NCI-H510A (cell line): ENCODE data around the gene EML5.
"Not testable (repeated sequence)": the region's sequence is repeated elsewhere in the genome, so short reads cannot be mapped to it uniquely, and the experiment has no call there.

Experiments used
- DNase-seq: peaks from one replicate; lab custom pipeline; 2025; lab: John Stamatoyannopoulos, UW

EML5 gene

DNA sequence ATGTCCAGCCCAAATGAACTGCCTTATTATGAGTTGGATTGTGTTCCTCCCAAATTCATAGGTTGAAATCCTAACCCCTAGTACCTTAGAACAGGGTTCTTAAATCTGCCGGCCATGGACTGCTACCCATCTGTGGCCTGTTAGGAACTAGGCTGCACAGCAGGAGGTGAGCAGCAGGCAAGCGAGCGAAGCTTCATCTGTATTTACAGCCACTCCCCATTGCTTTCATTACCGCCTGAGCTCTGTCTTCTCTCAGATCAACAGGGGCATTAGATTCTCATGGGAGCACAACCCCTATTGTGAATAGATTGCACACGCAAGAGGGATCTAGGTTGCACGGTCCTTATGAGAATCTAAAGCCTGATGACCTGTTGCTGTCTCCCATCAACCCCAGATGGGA is 9.8 kb upstream of the EML5 start:
- DNase-seq: no peak

DNA sequence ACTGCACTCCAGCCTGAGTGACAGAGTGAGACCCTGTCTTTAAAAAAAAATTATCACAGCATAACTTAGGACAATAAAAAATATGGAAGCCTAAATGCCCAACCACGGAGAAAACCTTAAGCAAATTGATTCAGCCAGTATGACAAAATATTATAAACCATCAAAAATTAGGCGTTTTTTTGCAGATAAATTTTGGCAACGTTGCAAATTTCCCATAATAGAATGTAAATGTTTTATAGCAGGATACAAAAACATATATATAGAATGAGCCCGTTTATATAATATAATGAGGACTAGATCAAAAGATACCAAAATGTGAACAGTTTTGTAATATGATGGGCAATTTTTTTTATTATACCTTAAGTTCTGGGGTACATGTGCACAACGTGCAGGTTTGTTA is 6.8 kb upstream of the EML5 start:
- no peak for DNase-seq

DNA sequence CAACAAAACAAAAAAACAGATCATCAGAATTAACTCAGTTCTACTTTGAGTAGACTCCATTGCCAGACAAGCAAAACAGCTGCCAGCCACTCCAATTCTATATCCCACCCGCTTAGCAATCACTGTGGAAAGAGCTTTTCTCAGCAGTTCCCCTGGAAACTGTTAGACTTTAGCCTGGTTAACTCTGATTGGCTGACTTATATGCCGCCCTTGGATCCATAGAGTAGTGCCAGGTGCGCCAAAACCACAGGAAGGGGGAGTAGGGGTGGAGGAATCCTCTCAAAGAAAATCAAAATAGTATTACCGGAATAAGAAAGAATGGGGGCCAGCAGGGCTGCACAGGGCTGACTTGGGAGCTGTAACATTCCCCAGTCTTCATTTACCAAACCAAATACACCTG is 5.4 kb upstream of the EML5 start:
- peak; percentile 4 for DNase-seq

DNA sequence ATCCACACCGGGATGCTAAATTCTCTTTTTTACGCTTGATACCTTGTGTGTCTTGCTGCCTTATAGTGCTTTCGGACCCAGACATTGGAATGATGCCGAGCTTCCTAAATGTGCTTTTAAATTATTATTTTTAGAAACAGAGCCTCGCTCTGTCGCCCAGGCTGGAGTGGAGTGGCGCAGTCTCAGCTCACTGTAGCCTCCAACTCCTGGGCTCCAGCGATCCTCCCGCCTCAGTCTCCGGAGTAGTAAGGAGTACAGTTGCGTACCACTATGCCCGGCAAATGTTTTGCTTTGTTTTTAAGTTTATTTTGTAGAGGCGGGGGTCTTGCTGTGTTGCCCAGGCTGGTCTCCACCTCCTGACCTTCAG is 489 bp upstream of the EML5 start:
- no peak for DNase-seq

DNA sequence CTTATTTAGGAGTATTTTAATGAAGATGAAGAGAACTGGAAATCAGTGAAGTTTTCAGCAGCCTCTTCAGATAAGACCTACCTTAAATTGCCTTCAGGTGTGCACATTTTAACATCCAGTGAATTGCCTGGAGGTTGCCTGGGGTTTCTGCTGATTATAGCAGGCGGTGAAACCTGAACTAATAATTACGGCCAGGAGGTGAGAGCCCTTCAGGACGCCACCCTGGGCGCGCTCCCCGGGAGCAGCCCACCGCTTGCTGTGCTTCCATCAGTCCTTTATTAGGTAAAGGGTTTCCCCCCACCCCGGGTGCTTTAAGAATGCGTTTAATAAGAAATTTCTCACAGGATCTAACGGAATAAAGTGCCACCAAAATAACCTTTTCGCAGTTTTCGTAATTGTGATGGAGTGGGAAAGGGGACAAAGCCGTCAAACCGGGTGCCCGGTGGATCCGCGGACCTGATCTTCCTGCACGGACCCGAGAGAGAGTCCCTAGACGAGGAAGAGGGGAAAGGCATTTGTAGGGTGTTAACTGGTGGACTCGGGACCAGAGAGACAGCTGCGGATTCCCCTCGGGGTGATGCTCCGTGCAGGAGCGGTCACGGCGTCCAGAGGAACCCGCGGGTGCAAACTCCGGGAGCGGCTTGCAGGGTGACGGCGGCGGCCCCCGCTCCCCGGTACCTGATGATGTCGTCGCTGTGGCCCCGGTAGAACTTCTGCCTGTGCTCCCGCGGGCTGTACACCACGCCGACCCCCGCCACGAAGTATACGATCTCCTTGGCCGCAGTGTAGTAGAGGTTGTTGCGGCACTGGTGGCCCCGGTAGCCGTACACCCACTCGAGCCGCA is 902 bp downstream of the EML5 start:
- DNase-seq: peak; percentile 28

DNA sequence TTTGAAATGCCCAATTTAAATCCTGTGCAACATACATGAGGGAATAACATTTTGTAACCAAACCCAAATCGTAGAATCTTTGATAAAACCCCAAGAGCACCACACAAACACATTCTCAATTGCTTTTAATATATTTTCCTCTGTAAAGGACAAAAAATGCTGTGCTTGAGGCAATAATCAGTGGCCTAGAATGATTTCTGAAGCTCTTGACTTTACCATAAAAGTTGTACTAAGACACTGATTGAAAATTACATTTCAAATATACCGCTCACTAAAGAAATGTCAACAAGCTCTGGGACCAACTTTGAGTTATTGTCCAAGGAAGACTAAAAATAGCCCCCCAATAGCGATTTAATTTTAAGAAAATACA is 1.5 kb downstream of the EML5 start:
- no peak for DNase-seq

DNA sequence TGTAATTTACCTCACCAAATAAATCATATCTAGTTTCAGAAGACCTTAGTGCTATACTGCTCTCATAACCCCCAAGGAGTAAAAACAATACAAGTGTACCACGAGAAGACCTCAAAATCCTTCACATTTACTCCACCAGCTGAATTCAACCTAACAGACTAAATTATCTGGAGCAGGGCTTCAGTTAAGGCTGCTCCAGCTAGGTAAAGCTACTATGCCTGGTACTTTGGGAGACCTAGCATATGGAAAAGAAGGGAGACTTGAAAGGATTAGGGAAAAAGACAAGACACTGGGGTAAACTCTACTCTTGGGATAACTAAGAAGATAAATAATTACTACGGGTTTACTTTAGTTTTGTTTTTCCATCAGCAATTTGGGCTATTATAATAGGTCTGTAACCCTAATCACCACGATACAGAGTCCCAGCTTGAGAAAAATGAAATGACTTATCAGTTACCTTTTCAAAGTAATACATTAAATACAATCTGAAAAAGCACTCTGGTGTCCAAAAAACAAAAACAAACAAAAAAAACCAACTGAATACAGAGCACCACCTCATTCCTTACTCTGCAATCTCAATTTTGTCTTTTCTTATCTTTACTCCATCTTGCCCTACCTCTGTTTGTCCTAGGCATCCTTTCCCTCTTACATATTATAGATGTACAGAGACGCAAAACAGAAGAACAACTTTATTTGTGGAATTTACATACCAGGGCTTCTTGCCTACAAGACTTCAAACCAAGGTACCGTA is 2.1 kb downstream of the EML5 start:
- DNase-seq: no peak

DNA sequence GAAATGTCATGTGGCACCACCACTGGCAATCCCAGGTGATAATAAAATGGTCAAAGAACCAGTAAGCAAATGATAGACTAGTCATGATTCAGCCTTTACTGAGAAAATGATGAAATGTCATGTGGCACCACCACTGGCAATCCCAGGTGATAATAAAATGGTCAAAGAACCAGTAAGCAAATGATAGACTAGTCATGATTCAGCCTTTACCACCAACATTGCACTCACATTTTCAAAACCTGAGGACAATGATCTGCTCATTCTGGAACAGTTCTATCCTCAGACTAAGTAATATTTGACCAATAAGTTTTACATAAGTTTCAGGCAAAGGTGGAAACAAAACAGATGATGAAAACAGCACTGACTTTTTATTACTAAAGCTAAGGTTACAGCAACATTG is 3.2 kb downstream of the EML5 start:
- not testable (repeated sequence) for DNase-seq

DNA sequence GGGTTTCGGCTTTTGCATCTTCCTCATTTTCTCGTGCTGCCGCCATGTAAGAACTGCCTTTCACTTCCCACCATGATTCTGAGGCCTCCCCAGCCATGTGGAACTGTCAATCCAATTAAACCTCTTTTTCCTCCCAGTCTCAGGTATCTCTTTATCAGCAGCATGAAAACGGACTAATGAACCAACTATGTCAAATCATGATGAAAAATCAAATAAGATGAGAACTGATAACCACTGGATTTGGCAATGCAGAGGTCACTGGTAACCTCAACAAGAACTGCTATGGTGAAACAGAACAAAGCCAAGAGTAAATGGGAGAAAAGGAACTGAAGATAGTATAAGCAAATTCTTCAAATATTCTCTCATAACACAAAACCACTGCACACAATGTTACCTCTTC is 6.0 kb downstream of the EML5 start:
- DNase-seq: no peak

DNA sequence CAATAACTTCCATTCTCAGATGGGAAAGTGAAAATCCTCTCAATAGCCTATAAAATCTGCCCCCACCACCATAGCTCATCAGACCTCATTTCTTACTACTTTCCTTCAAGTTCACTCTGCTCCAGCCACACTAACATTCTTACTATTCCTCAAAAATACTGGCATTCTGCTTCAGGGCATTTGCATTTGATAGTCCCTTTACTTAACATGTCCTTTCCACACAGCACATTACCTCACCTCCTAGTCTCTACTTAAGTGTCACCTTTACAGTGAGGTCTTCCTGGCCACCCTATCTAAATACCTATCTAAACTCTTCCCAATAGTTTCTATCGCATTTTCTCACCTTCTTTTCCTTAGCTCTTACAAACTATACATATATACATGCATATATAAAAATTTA is 6.8 kb downstream of the EML5 start:
- no peak for DNase-seq

DNA sequence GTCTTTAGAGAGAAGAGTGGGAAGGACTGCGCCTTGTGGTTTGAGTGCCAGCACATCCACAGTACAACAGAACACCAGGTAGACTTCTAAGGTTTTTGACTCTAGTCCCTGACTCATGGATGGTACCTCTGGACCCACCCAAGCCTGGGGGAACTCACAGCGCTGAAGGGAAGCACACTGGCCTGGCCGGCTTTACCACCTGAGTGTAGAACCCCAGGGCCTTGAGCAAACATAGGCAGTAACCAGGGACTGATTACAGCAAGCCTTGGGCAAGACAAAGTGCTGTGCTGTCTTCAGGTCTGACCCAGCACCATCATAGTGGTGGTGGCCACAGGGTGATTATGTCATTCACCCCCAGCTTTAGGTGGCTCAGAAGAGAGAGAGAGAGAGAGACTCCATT is 17.2 kb downstream of the EML5 start:
- no peak for DNase-seq

DNA sequence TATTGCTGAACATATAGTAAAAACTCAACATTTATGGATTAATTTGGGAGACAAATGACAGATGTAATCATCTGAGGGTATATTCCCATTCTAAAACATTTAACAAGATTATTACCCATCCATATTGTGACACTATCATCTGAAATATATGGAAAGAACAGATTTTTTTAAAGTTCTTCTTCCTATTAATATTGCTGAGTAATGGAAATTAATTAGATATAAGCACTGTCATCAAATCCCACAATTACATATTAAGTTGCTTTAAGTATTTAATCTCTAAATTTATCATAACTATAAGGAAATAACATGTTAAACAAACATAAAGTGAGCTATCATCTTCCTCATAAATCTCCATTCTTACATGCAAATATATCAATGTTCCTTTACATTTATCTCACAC is 22.0 kb downstream of the EML5 start:
- no peak for DNase-seq

DNA sequence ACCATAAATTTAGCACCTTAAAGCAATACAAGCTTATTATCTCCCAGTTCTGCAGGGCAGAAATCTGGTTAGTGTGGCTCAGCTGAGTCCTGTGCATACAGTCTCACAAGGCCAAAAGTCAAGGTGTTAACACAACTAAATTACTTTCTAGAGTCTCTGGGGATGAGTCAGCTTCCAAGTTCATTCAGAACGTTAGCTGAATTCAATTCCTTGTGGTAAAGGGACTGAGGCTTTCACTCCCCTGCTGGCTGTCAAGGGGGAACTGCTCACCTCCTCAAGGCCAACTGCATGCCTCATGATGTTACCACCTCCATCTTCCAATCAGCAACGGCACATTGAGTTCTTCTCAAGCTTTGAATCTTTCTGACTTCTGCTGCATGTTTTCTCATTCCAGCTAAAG is 27.6 kb downstream of the EML5 start:
- DNase-seq: no peak

DNA sequence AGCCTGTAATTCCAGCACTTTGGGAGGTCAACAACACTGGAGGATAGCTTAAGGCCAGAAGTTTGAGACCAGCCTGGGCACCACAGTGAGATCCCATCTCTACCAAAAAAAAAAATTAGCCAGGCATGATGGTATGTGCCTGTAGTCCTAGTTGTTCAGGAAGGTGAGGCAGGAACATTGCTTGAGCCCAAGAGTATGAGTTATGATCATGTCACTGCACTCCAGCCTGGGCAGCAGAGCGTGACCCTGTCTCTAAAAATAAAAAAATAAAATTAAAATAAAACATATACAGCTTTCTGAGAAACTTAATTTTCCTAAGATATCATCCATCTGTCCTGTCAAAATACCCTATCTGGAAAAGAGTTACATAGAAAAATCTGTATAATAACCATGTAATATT is 38.9 kb downstream of the EML5 start:
- DNase-seq: no peak

DNA sequence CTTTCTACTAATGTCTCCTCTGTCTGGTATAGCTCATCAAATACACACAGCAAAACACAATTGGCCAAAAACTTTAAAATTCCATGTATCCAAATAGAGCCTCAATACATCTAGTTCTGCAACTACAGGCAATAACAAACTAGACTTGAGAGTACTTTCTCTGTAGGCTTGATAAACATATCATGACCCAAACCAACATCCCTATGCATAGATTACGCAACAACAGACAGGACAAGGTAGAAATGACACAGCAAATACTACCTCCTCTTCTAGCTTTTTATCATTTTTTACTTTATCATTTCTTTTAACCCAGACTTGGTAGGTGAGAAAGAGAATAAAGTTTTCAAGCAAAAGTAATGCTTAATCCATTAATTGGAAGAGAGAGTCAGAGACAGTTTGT is 41.8 kb downstream of the EML5 start:
- DNase-seq: no peak

DNA sequence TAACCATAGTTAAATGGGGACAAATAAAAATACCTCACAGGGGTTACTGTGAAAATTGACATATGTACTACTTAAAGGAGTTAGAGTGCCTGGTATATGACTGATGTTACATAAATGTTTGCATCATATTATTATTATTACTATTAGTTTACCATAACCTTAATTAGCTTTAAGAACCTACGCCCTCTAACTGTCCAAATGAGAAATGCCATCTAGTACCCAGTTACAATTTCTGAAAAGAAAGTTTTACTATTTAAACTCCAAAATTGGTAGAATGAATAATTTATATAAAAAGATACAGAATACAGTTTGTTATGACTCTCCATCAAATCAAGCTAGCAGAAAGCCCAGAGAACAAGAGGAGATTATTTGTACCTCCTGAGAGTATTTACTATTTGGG is 42.3 kb downstream of the EML5 start:
- DNase-seq: no peak

DNA sequence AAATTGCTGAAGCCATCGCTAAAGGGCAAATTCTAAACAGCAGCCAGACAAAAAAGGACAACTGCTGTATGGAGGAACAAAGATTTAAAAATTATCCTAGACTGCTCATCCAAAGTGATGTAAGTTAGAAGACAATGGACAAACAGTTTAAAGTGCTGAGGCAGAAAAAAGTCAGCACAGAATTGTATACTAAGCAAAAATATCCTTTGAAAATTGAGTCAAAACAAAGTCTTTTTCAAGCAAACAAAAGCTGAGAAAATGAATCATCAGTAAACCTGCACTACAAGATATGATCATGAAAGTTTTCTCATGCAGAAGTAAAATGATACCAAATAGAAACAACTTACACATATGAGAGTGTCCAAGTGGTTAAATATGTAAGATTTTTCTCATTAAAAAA is 43.6 kb downstream of the EML5 start:
- DNase-seq: no peak

DNA sequence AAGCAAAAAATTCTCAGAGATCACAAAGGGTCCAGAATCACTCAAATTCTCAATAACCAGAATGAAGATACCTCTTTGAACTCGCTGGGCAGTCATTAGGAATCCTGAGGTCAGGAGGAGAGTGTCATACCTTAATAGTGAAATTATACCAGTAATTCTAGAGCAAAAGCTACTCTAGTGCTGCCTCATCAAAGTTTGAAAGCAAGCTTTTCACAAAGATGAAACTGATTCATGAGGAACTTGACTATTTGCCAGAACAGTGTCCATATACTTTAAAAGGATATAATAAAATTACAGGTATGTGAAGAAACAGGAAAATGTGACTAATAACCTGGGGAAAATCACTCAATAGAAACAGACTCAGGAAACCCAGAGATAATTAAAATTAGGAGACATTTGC is 44.5 kb downstream of the EML5 start:
- no peak for DNase-seq

DNA sequence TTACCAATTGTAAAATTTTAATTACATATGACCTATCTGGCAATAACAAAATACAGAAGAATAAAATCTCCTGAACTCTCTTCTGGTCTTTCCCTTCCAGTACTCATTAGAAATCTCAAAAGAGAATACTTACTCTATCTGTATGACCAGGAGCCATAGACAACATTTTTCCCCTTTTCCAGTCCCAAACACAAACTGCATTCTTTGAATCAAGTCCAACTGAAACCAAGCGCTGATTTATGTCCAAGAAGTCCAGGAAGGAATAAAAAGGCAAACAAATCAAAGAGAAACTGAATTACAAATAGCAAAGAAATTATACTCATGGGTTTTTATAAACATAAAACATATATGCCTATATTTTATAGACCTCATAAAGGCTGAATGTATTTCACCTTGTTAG is 46.7 kb downstream of the EML5 start:
- DNase-seq: no peak

DNA sequence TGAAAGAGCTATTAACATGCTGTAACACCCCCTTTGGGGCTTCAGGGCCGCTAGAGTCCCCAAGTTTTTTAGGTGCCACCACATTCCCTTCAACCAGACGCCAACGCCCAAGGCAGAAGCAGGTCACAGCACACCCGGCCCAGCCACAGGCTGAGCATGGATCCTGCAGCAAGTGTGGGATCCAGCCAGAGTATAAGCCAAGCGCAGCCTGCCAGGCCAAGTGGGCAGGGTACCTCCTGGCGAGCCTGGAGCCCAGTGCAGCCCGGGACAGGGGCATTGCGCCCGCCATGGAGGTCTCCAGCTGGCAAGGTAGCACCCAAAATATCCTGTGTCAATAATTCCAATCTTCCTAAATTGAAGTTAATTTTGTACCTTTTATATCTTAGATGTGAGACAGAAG is 55.5 kb downstream of the EML5 start:
- DNase-seq: no peak

DNA sequence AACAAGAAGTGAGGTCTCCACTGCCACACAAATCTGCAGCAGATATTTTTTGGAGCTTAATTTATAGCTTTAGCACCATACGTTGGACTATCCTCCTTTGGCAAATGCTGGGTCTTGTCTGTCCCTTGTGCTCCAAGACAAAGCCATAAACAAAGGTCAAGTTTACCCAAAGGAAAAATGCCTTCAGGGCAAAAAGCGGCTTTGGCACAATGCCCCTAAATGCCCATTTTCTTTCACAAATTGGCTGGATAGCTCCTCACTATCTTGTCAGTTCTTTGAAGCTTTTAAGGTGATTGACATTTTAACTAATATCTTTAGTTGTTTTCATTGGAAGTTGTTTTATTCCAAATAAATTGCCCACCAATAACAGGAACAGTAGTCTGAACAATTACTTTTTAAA is 59.6 kb downstream of the EML5 start:
- DNase-seq: no peak

DNA sequence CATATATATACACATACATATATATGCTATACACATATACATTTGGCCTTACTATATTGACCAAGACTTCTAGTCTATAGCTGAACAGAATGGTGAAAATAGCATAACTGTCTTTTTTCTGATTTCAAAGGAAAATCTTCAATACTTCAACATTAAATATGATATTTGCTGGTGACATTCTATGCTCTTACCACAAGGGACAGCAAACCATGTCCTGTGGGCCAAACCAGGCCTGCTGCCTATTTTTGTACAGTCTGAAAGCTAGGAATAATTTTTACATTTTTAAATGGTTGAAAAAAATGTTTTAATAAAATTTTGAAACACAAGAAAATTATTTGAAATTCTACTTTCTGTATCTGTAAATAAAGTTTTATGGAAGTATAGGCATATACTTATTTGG is 63.6 kb downstream of the EML5 start:
- DNase-seq: no peak

DNA sequence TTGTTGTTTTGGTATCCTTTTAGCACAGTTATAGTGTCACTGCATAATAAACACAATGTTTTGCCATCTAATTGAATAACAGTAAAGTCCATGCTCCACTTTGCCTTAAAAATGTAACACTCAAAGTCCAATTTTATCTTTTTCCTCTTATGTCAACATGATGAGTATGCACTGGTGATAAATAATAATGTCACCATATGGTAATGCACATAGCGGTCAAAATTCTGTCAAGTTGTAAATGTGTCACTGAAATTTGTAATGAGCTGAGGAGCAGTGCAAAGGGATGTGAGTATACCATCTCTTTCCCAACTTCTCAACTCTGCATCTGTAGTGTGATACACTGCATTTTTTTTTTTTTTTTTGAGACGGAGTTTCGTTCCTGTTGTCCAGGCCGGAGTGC is 65.7 kb downstream of the EML5 start:
- DNase-seq: no peak

DNA sequence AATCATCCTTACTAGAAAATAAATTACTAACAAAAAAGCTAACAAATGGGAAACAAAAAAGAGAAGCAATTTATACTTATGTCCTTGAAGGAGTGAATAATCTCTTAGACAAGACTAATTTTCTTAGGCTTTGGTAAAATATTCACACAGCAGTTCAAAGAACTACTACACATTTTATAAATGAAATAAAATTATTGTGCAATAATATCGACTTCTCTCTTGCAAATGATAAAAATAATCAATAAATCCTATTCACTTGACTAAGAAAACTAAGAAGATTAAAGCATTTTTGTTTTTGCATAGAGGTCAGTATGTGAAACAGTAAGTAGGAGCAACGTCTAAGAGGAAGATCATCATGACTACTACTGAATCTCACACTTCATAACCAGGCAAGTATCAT is 82.0 kb downstream of the EML5 start:
- DNase-seq: no peak
